Right lobe of liver (tissue), 4 donors: ENCODE data around the gene ASCC1.

Experiments
- POLR2A ChIP-seq: fragments of 450-650 bp; IDR thresholded peaks from one replicate; pipeline ENCODE4 v1.6.1; 2017; ENCODE audit warnings: antibody characterized with exemption, mild to moderate bottlenecking
- TF ChIP-seq, protein P1 (sequence below), 4 donors: fragments of 200-600 bp in 3 of 4; fragments of 450-650 bp in 1 of 4; IDR thresholded peaks; one replicate each; pipeline versions ENCODE4 v1.5.1 to v1.8.0; 2016 to 2022; ENCODE audit warnings: antibody characterized with exemption in 4 of 4, mild to moderate bottlenecking in 2 of 4
- donor health status: DM: no; HTN: no; CAD: no.
- donor health status: DM: no; HTN: no; CAD: no.
- donor health status: DM: no; HTN: yes; CAD: no.

DNA sequence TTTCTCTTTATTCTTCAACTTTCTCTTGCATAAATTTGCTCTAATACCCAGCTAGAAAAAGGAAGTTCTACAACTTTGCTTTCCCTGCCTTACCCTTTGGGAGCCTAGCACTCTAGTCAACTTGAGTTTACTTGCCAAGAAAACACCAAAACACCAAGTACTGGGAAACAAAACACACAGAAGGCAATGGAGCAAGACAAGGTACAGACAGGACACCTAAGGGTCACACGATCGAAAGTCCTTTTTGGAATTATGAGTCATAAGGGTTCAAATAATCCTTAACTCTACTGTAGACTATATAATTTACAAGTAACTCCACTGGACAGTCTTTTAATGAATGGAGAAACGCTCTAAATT, 42.8 kb downstream of the ASCC1 start:
- TF ChIP-seq, protein P1, sequence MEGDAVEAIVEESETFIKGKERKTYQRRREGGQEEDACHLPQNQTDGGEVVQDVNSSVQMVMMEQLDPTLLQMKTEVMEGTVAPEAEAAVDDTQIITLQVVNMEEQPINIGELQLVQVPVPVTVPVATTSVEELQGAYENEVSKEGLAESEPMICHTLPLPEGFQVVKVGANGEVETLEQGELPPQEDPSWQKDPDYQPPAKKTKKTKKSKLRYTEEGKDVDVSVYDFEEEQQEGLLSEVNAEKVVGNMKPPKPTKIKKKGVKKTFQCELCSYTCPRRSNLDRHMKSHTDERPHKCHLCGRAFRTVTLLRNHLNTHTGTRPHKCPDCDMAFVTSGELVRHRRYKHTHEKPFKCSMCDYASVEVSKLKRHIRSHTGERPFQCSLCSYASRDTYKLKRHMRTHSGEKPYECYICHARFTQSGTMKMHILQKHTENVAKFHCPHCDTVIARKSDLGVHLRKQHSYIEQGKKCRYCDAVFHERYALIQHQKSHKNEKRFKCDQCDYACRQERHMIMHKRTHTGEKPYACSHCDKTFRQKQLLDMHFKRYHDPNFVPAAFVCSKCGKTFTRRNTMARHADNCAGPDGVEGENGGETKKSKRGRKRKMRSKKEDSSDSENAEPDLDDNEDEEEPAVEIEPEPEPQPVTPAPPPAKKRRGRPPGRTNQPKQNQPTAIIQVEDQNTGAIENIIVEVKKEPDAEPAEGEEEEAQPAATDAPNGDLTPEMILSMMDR (IDR thresholded peaks at IDR 0.05), result no peak
- no peak for TF ChIP-seq POLR2A
